GM21423 (cell line): ENCODE measurements around the gene UBE2V1.
"Not testable (repeated sequence)": the region's sequence is repeated elsewhere in the genome, so short reads cannot be mapped to it uniquely, and the experiment has no call there.

Experiments used
- ATAC-seq: cut with Tn5 transposase; IDR thresholded peaks from one replicate; pipeline ENCODE4 v1.9.1; 2021; ENCODE audit warnings: mild to moderate bottlenecking, moderate library complexity; ENCODE audit not compliant: unreplicated experiment

Gene UBE2V1

GRCh38 chr20:50112512-50113419, at the start of gene UBE2V1:
TSS of gene UBE2V1 (minus strand) at chr20:50113150. CDS start at chr20:50113128, 22 bp downstream.
- peak; percentile 37 for ATAC-seq

- ATAC-seq, result not testable (repeated sequence)
Measured at GRCh38 chr20:50161494-50161893, 48.5 kb upstream of the UBE2V1 start.

DNA sequence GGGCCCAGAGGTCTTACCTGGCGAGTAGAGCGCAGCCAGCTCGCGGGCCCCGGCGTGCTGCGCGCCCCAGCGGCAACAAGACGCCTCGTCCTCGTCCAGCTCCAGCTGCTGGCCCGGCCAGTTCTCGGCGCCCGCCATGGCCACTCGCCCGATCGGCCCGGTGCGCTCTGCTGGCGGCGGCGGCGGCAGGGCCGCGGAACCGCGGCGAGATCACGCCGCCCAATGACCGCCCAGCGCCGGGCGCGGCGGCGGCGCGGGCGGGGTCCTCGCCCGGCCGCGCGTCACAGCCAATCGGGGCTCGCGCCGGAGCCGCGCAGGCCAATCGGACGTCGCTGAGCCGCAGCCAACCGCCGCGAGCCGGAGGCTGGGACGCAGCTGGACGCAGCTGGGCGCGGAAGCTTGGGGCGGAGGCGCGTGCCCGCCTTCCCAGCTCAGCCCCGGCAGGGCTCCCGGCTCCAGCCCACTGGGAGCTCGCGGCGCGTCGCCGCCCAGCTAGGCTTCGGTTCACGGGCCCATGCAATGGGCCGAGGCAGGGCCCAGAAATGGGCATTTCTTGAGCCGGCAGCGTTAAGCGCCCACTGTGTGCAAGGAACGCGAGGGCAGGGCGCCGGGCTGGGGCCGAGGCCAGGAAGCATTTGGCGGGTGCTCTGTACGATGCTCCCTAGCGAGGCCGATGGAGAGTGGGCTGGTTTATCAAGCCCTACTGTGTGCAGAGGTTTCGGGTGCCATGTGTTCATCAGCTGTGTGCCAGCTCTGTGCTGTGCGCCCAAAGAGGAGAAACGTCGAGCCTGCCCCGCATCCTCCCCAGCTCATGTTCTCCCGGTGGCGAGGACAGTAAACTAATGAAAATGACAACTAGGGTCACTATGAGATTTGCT, 40.8 kb upstream of the UBE2V1 start, which contains the start of gene PEDS1:
PEDS1 (minus strand) TSS at position 224 of the 878 bp plus-strand sequence; CDS start at position 138, 86 bp downstream.
- peak; percentile 89 for ATAC-seq

DNA sequence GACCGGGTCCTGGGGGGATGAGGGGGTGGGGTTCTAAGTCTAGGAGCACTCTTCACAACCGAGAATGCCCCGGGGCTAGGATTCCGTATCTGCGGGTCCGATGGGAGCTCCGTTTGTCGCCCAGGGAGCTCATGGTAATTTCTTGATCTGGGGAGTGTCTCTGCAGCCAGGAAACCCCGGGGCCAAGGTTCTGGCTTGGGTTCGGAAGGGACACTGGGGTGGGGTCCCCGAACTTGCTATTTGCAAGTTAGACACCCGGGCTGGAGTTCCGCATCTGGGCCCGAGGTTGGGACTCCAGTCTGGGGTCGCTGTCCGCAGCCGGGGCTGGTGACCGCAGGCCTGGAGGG, 40.2 kb upstream of the UBE2V1 start:
- no peak for ATAC-seq

DNA sequence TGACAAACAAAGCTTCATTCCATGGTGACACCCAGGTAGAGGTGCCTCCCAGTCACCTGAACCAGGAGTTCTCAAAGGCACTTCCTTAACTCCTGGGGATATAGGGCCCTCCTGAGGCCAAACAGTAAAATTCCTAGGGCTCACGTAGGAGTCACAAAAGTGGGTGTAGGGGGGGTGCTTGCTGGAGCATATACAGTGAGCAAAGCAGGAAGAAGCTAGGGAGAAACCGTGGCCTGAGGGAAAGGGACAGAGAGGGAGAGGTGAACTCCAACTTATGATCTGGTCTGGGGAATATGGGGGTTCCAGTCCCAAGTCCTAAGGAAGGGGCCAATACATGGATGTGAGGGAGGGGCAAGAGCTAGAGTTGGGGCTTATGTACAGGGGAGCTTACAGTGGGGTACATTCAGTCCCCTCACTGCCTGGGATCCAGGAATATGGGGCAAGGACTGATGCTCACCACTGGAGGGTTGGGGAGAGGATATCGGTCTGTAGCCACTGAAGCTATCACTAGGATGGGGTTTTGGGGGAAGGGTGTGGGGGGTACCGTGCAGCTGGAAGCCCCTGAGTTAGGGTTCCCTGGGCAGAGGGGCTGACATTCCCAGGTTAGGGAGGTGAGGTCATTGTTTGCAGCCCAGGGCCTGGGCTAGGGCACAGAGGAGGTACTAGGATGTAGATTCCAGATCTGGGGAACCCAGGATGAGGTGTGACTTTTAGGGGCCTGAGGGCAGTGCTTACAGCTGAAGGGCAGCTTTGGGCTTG, 39.6 kb upstream of the UBE2V1 start:
- ATAC-seq, result no peak

- ATAC-seq, result no peak
Measured at GRCh38 chr20:50151034-50151743, 38.2 kb upstream of the UBE2V1 start.

DNA sequence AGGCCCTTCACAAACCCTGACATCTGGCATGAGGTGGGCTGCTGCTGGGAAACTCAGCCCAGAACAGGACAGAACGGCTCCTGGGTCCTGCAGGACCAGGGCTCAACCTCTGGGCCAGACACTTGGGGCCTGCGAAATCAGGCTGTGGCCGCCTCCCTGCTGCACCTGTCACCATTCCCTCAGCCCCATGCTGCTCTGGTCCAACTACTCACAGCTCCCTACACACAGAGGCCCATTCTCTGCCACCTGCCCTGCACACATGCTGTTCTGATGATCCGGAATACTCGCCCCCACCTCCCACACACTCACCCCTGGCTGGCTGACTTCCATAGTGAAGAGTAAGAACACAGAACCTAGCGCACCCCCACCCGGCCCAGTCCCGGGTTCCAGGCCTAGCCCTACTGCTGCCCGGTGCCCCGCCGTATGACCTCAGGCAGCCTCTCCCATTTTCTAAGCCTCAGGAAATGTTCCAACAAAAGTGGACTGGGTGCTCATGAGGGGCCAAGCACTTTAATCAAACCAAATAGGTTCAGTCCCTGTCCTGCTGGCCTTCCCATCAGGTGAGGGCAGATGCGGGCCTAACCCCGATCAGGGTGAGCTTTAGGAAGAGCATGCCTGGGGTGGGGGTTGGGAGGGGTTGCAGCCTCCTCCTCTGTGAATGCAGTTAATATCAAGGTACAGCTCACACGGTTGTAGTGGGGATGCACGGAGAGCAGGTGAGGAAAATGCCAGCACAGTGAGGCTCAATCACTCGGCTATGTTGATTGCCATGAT, 36.7 kb upstream of the UBE2V1 start:
- ATAC-seq, result no peak

- ATAC-seq, result no peak
Measured at GRCh38 chr20:50146732-50147662, 34.0 kb upstream of the UBE2V1 start.

- no peak for ATAC-seq
Measured at GRCh38 chr20:50146214-50146613, 33.3 kb upstream of the UBE2V1 start.

- ATAC-seq, result no peak
Measured at GRCh38 chr20:50145566-50145965, 32.6 kb upstream of the UBE2V1 start.

DNA sequence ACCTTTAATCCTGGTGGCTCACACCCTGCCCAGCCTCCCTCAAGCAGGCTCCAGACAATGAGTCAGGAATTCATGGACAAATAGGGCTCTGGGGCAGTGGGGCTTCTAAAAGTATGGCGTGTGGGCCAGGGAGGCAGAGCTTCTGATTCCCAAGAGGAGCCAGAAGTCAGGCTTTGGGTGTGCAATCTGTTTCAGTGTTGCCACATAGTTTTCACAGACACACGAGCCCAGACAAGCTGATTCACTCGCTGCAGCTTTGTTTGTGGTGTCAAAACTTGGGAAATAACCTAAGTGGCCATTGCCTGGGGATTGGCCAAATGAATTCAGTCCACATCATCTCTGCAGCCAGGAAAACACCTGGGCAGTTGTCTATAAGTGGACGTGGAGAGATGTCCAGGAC, 31.4 kb upstream of the UBE2V1 start:
- ATAC-seq, result no peak

DNA sequence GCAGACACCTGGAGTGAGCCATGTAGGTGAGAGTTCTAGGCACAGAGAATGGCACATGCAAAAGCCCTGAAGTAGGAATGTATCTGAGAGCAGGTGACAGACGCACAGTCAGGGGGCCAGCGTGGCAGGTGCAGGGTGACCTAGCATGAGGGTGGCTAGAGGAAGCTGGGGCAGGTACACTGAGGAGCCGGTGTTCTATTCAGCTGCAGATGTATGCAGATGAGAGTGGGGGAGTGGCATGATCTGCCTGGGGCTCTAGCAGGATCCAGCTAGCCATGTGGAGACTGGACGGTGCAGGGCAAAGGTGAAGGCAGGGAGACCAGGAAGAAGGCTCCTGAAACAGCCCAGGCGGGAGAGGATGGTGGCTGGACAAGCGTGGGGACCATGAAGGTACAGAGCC, 29.9 kb upstream of the UBE2V1 start:
- no peak for ATAC-seq

DNA sequence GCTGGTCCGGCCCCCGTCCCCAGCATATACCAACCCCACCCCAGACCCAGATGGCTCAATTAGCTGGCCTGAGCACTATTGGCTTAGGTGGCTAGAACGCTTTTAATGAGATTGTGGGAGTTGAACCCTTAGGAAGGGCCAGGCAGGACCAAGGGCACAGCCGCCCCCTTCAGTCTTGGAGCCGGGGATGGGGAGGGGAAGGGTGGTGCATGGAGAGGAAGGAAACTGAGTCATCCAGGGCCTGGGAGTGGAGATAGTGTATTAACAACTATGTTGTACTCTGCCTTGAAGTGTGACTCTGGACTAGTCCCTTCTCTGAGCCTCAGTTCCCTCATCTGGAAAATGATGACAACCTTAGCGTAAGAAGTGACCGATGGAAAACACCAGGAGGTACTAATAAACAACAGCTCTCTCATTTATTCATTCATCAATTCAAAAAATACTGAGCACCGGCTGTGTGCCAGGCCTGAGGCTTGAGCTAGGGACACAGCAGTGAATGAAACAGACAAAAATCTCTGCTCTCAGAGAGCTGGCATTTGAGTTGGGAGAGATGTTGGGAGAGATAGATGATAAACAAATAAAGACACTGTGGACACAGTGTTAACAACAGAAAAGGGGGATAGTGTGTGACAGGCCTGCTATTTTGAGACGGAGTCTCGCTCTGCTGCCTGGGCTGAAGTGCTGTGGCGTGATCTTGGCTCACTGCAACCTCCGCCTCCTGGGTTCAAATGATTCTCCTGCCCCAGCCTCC, 29.0 kb upstream of the UBE2V1 start:
- ATAC-seq, result no peak

GRCh38 chr20:50141018-50141675, 28.2 kb upstream of the UBE2V1 start:
- ATAC-seq, result no peak

DNA sequence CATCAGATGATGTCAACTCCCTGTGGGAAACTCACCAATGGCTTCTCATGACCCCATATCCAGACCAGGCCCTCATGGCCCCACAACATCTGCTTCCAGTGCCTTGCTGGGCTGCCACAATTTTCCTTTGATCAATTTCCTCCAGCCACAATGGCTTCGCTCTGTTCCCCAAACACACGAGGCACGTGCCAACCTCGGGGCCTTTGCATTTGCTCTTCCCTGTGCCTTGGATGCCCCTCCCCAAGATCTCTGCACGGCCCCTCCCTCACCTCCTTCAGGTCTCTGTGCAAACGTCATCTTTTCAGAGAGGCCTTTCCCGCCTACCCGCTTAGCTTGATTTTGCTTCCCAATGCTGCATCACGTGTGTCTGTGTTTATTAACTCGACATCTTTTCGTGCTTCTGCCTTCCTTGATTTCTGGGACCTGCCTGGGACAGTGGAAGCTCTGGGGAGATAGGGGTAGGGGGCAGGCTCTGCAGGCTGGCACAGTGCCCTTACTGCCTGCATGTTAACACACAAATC, 27.4 kb upstream of the UBE2V1 start:
- ATAC-seq, result no peak

- ATAC-seq, result no peak
Measured at GRCh38 chr20:50138479-50139393, 25.8 kb upstream of the UBE2V1 start.
